Suprapubic skin (tissue), 3 donors: Measurements from ENCODE around the gene KIF6.

Experiments used
- CTCF ChIP-seq, 2 donors: fragments of 200-600 bp in 1 of 2; fragments of 450-650 bp in 1 of 2; sonication (generic) in 1 of 2; IDR thresholded peaks; one replicate each; pipeline ENCODE4 v1.5.1; 2016 to 2019; ENCODE audit warnings: antibody characterized with exemption in 2 of 2, mild to moderate bottlenecking in 1 of 2, moderate library complexity in 1 of 2
- EP300 ChIP-seq: sonication (generic); formaldehyde crosslinking; IDR thresholded peaks from one replicate; pipeline ENCODE4 v1.6.1; 2017; ENCODE audit warnings: antibody characterized with exemption
- POLR2A ChIP-seq, 2 donors: fragments of 450-650 bp; IDR thresholded peaks; one replicate each; pipeline ENCODE4 v1.6.1; 2017; ENCODE audit warnings: antibody characterized with exemption in 2 of 2, mild to moderate bottlenecking in 2 of 2, moderate library complexity in 2 of 2

DNA sequence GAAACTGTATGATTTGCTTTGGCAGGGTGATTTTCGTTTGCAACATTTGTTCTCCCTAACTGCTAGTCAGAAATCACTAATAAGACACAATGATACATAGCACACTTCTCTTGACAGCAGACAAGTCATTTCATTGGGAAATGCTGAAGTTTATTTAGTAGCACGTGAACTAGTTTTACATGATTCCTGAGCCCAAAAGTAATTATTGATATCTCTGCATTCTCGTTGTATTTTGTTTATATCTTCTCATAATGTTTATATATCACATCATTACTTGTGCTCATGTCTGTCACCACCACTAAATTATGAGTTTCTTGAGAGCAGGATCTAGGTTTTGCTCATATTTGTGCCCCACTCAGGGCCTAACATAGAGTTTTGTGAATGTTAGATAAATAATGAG is 151.7 kb downstream of the KIF6 start:
- TF ChIP-seq CTCF (IDR thresholded peaks at IDR 0.05), result no peak
- TF ChIP-seq POLR2A (IDR thresholded peaks at IDR 0.05), result no peak
- TF ChIP-seq EP300, result no peak
